Epithelial cell of prostate (primary cell): ENCODE measurements around the gene FRMD4B.
"Not testable (repeated sequence)": the region's sequence is repeated elsewhere in the genome, so short reads cannot be mapped to it uniquely, and the experiment has no call there.

ENCODE experiments used
- DNase-seq: peaks from one replicate; pipeline ENCODE4 v3.0.0-alpha.2; 2011; ENCODE audit warnings: low read depth, low spot score
- H3K27ac ChIP-seq: fragments of 450-650 bp; 2 replicates; pipeline ENCODE4 v1.5.1; 2017; ENCODE audit warnings: mild to moderate bottlenecking

Gene FRMD4B

GRCh38 chr3:69252631-69253030 is 133.3 kb downstream of the FRMD4B start:
- peak; percentile 12 for DNase-seq
- H3K27ac ChIP-seq: no peak overlapping the region

GRCh38 chr3:69252141-69252540 is 133.7 kb downstream of the FRMD4B start:
- DNase-seq: no peak
- no peak overlapping the region for H3K27ac ChIP-seq

- no peak overlapping the region for H3K27ac ChIP-seq
- no peak for DNase-seq
Observed at GRCh38 chr3:69251078-69251805, 134.6 kb downstream of the FRMD4B start.

- H3K27ac ChIP-seq: no peak overlapping the region
Observed at GRCh38 chr3:69250014-69250413, 135.9 kb downstream of the FRMD4B start.

GRCh38 chr3:69249001-69249400 is 136.9 kb downstream of the FRMD4B start:
- no peak overlapping the region for H3K27ac ChIP-seq
- DNase-seq: no peak

More at GRCh38 chr3:69250014-69250413, 135.9 kb downstream of the FRMD4B start:
- DNase-seq: no peak

- DNase-seq: no peak
- H3K27ac ChIP-seq: no peak overlapping the region
Observed at GRCh38 chr3:69248436-69248835, 137.5 kb downstream of the FRMD4B start.

GRCh38 chr3:69246612-69247011 is 139.3 kb downstream of the FRMD4B start:
- no peak overlapping the region for H3K27ac ChIP-seq
- no peak for DNase-seq

GRCh38 chr3:69244039-69244438 is 141.8 kb downstream of the FRMD4B start:
- no peak for DNase-seq
- H3K27ac ChIP-seq: no peak overlapping the region

GRCh38 chr3:69241769-69242168 is 144.1 kb downstream of the FRMD4B start:
- DNase-seq: no peak
- H3K27ac ChIP-seq: no peak overlapping the region

GRCh38 chr3:69240651-69241568 is 145.0 kb downstream of the FRMD4B start:
- H3K27ac ChIP-seq: no peak overlapping the region
- DNase-seq: no peak

GRCh38 chr3:69239063-69239462 is 146.8 kb downstream of the FRMD4B start:
- H3K27ac ChIP-seq: no peak overlapping the region
- DNase-seq: no peak

- DNase-seq: no peak
- H3K27ac ChIP-seq: no peak overlapping the region
Observed at GRCh38 chr3:69236812-69237707, 148.8 kb downstream of the FRMD4B start.

GRCh38 chr3:69235882-69236281 is 150.0 kb downstream of the FRMD4B start:
- no peak for DNase-seq
- no peak overlapping the region for H3K27ac ChIP-seq

GRCh38 chr3:69235227-69235626 is 150.7 kb downstream of the FRMD4B start:
- not testable (repeated sequence) for H3K27ac ChIP-seq

GRCh38 chr3:69232482-69232881 is 153.4 kb downstream of the FRMD4B start:
- peak overlapping the region; percentile 36 for H3K27ac ChIP-seq
- no peak for DNase-seq

More at GRCh38 chr3:69235227-69235626, 150.7 kb downstream of the FRMD4B start:
- not testable (repeated sequence) for DNase-seq

GRCh38 chr3:69231929-69232440 is 153.9 kb downstream of the FRMD4B start:
- H3K27ac ChIP-seq: peak overlapping the region; percentile 36
- no peak for DNase-seq

GRCh38 chr3:69226071-69226470 is 159.8 kb downstream of the FRMD4B start:
- DNase-seq: no peak
- H3K27ac ChIP-seq: peak overlapping the region; percentile 15

- no peak overlapping the region for H3K27ac ChIP-seq
- DNase-seq: no peak
Observed at GRCh38 chr3:69219101-69219708, 166.7 kb downstream of the FRMD4B start.

- no peak for DNase-seq
Observed at GRCh38 chr3:69218079-69218478, 167.8 kb downstream of the FRMD4B start.

GRCh38 chr3:69216981-69217380 is 168.9 kb downstream of the FRMD4B start:
- no peak for DNase-seq
- H3K27ac ChIP-seq: no peak overlapping the region

More at GRCh38 chr3:69218079-69218478, 167.8 kb downstream of the FRMD4B start:
- no peak overlapping the region for H3K27ac ChIP-seq
